ENCODE measurements around the gene PDXK.

- TF ChIP-seq EZH2 (IDR thresholded peaks at IDR 0.05; ENCODE audit: borderline replicate concordance, insufficient read depth, low read length, poor library complexity, severe bottlenecking): no peak
- TF ChIP-seq, protein P1, sequence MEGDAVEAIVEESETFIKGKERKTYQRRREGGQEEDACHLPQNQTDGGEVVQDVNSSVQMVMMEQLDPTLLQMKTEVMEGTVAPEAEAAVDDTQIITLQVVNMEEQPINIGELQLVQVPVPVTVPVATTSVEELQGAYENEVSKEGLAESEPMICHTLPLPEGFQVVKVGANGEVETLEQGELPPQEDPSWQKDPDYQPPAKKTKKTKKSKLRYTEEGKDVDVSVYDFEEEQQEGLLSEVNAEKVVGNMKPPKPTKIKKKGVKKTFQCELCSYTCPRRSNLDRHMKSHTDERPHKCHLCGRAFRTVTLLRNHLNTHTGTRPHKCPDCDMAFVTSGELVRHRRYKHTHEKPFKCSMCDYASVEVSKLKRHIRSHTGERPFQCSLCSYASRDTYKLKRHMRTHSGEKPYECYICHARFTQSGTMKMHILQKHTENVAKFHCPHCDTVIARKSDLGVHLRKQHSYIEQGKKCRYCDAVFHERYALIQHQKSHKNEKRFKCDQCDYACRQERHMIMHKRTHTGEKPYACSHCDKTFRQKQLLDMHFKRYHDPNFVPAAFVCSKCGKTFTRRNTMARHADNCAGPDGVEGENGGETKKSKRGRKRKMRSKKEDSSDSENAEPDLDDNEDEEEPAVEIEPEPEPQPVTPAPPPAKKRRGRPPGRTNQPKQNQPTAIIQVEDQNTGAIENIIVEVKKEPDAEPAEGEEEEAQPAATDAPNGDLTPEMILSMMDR (IDR thresholded peaks at IDR 0.05; ENCODE audit: poor library complexity, severe bottlenecking): no peak
- TF ChIP-seq EP300 (conservative IDR thresholded peaks at IDR 0.05; ENCODE audit: poor library complexity, severe bottlenecking): no peak
Observed at GRCh38 chr21:43733529-43734071, 14.7 kb downstream of the PDXK start.
